HG03575 (cell line): ENCODE data around the gene CACNA1I.

Experiments
- ATAC-seq: cut with Tn5 transposase; IDR thresholded peaks from one replicate; pipeline ENCODE4 v1.9.1; 2021; ENCODE audit not compliant: unreplicated experiment, insufficient number of reproducible peaks, low FRiP score; ENCODE audit errors: extremely low read depth

CACNA1I gene

DNA sequence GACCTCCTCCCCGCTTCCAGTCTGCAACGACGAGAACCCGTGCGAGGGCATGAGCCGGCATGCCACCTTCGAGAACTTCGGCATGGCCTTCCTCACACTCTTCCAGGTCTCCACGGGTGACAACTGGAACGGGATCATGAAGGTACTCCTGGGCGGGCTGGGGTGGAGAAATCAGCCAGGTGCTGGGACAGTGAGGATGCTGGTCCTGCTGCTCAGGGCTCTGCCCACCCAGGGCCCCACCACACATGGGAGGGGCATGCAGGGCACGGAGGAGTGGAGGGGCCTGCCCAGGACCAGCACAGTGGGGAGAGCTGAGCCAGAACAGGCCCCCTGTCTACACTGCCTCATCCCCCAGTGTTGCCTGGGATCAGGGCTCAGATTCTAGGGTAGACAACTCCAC is 107.4 kb downstream of the CACNA1I start:
- no peak for ATAC-seq

DNA sequence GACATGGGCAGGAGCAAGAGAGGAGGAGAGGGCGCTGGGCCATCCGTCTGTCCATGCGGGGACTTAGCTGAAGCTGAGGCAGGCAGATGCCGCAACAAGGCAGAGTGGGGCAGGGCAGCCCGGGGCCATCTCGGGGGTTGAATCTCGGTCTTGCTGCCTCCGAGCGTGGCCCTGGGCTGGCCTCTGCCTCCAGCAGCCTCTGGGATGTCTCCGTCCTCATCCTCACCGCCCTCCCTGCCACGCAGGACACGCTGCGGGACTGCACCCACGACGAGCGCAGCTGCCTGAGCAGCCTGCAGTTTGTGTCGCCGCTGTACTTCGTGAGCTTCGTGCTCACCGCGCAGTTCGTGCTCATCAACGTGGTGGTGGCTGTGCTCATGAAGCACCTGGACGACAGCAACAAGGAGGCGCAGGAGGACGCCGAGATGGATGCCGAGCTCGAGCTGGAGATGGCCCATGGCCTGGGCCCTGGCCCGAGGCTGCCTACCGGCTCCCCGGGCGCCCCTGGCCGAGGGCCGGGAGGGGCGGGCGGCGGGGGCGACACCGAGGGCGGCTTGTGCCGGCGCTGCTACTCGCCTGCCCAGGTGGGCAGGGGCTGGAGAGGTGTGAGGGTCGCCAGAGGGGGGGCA is 108.4 kb downstream of the CACNA1I start:
- ATAC-seq = no peak

DNA sequence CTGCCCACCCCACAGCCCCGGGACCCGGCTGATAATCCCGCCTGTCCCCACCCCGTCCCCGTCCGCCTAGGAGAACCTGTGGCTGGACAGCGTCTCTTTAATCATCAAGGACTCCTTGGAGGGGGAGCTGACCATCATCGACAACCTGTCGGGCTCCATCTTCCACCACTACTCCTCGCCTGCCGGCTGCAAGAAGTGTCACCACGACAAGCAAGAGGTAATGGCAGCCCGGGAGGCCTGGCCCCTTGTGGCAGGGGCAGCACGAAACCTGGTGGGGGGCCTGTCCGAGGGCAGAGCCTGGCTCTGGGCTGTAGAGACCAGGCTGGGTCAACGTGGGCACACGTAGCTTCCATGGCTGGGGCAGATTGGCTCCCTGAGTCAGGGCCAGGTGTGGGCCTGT is 109.1 kb downstream of the CACNA1I start:
- ATAC-seq = no peak

DNA sequence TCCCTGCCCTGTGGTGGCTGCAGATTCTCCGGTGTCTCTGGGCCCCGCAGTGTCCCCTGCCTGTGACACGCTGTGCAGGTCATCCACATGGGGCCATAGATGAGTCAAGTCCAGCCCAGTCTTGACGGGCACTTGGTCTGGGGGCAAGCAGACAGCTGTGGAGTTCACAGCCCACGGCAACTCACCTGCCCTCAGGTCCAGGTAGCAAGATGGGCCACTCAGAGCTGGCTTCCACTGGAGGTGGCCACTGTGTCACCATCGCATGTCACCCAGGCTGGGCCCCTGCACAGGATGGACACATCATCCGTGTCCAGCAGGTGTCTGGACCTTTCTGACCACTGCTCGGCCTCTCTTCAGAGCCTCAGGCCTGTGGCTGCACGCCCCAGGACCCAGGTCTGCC is 109.9 kb downstream of the CACNA1I start:
- no peak for ATAC-seq

DNA sequence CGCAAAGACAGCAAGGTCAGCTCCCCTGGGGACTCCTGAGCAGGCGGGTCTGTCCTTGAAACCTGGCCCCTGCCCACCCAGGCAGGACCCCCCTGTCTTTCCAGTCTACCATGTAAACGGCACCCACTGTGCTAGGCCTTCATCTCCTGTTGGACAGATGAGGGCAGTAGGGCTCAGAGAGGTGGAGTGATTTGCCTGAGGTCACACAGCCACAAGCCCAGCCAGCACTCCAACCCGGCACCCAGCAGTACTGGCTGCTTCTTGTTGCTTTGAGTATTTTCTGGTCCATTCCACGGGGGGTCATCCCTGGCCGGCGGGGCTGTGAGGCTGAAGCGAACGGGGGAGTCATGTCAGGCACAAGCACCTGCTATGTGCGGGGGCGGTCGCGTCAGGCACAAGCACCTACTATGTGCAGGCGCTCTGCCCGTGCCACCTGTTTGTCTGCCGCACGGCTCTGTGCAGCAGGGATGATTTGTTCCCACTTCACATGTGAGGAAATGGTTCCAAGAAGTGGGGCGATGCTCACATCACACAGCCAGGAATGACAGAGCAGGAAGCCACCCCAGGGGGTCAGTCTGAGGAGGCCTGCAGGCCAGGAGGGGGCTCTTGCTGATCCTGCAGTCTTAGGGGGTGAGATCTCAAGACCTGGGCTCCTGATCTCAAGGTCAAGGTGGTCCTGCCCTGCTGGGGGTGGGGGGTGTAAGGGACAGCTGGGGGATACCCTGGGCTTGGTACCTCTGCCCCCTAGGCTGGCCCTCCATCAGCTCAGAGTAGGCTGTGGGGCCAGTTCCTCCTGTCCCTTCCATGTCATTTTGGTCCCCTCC is 110.7 kb downstream of the CACNA1I start:
- no peak for ATAC-seq

DNA sequence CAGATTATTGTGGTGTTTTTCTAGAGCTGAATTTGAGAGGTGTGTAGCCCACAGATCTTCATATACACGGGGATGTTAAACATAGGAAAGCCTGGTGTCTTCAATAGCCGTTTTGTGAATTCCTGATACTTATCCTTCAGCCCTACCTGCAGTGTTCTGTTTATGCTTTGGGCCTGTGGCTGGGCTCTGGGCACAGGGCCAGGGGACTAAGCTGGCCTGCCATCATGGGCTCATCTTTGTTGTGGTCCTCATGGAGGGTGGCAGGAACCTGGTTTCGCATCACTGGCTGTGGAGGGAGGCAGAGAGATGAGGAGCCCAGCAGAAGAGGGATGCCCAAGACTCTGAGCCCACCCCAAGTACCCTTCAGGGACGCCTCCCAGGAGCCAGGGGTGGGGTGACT is 112.4 kb downstream of the CACNA1I start:
- ATAC-seq = no peak

DNA sequence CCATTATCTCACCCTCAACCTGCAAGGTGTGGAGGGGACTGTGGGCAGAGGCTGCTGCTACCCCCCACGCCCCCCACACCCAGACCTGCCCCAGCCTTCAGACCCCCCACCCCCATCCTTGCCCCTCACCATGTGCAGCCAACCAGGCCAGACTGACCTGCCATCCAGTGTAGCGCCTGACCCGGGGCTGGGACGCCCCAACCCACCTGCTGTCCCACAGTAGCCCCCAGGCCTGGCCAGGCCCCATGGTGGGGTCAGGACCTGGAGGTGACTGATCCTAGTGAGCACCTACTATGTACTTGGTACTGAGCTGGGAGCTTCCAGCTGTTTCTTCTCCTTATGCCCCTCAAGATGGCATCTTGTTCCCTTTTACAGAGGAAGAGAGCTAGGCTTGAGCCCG is 113.1 kb downstream of the CACNA1I start:
- no peak for ATAC-seq

DNA sequence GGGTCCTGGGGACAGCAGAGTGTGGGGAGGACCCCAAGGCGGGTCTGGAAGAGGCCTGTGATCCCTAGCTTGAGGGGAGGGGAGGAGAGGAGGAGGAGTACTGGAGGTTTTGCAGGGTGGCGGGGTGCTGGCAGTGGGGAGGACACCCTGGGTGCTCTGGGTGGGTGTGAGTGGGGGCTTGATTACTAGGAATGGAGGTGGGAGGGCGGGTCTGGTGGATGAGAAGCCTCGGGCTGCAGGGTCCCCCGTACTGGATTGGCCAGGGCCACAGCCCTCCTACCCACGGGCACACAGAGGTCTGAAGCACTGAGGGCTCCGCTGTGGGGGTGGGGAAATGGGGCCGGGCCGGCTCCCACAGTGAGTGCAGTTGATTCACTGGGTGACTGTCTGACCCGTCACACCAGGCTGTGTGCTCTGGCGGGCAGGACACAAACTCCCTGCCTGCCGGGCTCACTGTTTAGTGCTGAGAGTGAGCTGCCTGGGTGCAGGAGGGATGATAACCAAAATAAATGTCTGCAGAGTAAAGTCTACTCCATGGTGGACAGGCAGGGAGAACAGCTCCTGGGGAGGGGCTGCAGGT is 114.2 kb downstream of the CACNA1I start:
- ATAC-seq = no peak

DNA sequence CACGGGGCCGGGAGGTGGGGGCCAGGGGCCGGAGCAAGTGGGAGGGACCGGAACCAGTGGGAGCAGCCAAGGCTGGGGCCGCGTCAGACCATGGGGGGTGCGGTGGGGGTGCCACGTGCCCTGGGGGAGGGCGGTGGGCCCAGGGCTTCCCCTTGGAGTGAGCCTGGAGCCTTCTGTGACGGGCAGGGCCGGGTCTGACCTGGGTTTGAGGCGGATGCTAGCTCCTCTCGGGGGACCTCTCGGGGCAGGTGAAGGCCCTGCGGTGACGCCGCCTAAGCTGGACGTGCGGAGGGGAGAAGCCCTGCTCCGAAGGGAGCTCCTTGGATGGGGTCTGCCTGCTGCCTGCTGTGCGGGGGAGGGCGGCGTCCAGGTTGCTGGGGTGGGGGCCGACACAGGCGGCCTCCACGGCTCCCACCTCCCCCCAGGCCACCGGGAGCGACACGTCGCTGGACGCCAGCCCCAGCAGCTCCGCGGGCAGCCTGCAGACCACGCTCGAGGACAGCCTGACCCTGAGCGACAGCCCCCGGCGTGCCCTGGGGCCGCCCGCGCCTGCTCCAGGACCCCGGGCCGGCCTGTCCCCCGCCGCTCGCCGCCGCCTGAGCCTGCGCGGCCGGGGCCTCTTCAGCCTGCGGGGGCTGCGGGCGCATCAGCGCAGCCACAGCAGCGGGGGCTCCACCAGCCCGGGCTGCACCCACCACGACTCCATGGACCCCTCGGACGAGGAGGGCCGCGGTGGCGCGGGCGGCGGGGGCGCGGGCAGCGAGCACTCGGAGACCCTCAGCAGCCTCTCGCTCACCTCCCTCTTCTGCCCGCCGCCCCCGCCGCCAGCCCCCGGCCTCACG is 115.0 kb downstream of the CACNA1I start:
- ATAC-seq = no peak

DNA sequence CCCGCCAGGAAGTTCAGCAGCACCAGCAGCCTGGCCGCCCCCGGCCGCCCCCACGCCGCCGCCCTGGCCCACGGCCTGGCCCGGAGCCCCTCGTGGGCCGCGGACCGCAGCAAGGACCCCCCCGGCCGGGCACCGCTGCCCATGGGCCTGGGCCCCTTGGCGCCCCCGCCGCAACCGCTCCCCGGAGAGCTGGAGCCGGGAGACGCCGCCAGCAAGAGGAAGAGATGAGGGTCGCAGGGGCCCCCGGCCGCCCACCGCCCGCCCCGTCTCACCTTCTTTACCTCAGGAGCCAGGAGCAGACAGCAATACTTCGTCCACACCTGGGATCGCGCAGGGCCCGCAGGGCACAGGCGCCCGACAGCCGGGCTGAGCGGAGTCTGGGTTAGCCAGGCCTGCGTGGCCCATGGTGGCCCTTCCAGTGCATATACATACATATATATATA is 115.6 kb downstream of the CACNA1I start:
- ATAC-seq = no peak

DNA sequence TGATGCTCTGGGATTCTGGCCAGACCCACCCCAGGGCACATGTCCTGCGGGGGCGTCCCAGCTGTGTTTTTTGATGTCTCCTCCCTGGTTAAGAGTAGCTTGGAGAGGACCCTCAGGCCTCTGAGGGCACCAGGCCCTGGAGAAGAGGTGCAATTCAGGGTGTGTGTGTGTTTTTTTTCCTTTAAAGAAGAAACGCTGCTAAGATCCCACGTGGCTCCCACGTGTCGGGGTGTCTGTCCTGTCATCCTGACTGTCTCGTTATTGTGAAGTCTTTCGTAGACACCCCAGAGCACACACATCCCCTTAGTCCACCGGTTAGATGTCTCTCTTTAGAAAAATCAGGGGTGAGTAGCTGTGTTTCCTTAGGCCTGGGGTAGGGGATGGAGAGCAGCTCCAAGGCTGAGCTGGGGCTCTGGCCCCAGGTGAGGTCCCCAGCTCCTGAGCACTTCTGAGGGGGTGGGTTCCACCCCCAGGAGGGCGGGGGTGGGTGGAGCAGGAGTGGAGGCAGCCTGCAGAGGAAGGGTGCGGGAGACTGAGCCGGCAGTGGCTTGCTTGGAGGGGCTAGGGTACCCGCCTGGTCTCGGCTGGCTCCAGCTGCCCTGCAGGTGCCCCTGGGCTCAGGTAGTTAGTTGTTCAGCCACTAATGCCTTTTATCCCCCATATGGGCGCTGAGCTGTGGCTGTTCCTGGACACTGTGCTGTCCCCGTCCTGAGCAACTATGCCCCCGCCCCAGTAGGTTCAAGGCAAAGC is 116.4 kb downstream of the CACNA1I start:
- ATAC-seq = no peak

DNA sequence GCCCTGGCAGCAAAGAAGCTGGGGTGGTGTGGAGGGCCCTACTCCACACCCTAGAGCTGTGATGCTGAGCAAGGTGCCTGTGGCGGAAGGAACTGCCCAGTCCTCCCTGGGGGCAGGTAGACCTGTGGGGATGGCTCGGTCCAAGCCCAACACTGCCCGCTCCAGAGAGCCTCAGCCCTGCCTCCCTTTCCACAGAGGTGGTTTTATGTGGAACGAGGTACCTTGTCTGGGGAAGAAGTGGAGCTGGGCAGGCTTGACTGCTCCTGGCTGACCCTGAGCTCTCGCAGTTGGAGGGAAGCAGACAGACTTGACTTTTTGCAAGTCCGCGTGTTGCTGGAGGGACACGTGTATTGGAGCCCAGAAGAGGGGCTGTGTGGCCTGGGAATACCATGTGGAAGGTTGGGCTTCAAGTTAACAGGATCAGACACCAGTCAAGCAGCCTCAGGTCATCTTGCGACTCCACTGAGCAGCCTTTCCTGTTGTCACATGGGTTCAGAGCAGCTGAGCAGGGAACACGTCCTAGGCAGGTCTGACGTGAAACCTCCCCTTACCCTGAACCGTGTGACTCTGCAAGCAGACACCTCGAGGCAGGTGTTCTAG is 117.7 kb downstream of the CACNA1I start:
- no peak for ATAC-seq

DNA sequence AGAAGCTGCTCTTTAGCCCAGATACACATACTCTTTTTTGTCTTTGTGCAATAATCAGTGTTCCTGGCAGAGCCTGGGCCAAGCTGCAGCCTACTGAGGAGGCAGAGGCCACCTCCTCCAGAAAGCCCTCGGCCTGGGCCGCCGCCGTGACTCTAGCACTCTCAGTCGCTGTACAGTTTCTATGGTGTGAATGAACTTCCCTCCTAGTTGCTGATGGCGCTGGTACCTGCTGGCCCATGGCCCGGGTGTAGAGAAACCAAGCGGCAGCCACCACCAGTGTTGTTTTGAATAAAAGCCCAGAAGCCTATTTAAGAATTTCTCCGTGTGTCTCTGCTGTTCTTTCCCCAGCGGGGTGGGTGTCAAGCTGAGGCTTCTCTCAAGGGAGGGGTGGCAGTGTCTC is 118.9 kb downstream of the CACNA1I start:
- no peak for ATAC-seq

DNA sequence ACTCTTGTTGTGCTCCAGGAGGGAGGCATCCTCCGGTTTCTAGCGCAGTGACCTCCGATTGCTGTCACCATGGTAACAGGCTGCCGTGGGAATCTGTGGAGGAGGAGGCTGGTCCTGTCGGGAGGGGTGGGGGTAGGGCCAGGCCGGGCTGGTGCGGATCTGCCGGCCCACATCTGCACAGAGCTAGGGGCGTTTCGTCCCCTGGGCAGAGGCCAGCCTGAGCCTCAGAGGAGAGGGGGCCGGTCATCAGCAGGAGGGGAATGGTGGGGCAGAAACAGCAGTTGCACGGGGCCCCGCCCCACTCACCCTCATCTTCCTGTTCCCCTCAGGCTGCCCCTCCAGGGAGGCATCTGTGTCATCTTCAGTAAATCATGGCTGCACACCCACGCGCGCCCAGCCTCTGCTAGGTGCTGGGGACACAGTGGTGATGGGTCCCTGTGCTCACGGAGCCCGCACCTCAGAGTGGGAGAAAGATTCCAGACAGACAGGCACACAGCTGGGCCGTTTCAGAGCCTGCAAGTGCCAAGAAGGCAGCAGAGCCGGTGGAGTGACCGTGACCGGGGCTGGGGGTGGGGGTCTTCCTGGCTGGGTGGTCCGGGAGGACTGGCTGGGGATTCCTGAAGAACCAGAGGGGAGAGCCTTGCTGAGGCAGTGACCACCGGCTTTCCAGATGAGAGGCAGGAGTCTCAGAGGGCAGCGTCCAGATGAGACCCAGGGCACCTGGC is 120.5 kb downstream of the CACNA1I start:
- no peak for ATAC-seq

DNA sequence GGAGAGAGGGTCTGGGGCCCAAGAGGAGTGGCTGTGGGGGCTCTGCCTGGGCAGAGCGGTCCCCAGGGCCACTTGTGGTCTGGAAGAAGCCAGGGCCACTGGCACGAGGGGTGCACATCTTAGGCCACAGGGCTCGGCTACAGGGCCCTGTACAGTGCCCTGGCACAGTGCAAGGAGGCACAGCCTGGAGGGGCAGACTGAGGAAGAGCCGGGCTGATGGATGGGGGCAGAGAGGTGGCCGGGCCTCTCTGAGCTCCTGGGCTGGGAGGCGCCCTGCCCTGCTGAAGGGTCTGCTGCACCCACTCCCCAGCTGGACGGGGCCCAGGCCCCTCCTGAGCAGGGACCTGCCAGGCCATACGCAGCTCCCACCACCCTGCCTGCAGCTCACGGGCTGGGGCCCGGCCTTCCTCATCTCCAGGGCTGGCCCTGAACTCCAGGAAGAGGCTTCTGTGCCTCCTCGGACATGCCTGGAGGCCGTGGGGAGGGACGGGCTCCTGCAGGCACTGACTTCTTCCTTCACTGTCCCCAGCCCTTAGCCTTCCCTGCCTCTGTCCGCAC is 123.5 kb downstream of the CACNA1I start:
- no peak for ATAC-seq

DNA sequence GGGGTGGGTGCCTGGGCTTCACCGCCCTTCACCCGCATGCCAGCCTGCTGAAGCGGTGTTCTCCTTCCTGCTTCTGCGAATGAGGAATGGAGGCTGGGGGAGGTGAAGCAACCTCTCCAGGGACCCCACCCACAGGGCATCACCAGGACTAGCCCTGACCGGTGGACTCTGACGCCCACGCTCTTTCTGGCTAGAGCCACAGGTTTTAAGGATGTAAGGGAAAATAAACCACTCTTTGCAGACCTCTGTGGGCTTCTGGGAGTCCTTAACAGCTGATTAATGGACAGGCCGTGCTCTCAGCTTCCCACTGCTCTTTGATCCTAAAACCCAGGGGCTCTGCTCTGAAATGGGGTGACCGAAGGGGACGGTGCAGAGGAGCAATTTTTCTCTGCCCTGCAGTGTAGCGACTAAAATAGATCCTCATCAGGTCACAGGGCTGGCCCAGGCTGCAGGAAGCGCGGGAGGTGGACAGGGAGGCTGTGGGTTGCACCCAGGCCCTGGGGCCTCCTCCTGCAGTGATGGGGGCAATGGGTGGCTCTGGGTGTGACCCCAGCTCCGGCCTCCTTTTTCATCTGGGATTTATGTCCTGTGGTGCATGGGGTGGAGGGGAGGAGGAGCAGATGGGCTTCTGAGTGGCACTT is 127.4 kb downstream of the CACNA1I start:
- ATAC-seq = no peak
